Measurements from ENCODE around the gene NTRK3.

The NTRK3 gene

DNA sequence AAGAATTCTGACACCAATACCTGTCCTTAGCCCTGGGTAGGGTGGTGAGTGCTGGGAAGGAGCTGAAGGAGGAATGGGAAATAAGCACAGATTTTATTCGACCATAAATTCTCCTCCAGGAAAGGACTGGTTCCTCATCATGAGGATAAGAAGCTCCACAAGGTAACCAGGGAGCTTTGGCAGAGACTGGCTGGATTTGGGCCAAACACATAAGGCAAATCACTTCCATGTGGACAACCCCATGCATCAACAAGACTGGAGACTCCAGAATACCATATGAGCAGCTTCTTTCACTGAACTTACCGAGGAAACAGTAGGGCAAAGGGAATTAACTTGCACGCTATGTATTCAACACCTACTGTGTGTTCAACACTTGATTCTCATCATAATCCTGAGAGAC is 312.5 kb downstream of the NTRK3 start:
- CTCF ChIA-PET, result no interaction called here
- DNase-seq (ENCODE audit: extremely low spot score), result no peak
- POLR2A ChIA-PET, result no interaction called here
- TF ChIP-seq L3MBTL2 (conservative IDR thresholded peaks at IDR 0.05) (no peak), SUZ12 (IDR thresholded peaks at IDR 0.05) (no peak), ZNF384 (IDR thresholded peaks at IDR 0.05) (no peak), ARNT (IDR thresholded peaks at IDR 0.05) (no peak), CTBP1 (IDR thresholded peaks at IDR 0.05; ENCODE audit: borderline replicate concordance) (no peak), HDGF (IDR thresholded peaks at IDR 0.05; ENCODE audit: borderline replicate concordance) (no peak), FOXK2 (IDR thresholded peaks at IDR 0.05) (no peak)

DNA sequence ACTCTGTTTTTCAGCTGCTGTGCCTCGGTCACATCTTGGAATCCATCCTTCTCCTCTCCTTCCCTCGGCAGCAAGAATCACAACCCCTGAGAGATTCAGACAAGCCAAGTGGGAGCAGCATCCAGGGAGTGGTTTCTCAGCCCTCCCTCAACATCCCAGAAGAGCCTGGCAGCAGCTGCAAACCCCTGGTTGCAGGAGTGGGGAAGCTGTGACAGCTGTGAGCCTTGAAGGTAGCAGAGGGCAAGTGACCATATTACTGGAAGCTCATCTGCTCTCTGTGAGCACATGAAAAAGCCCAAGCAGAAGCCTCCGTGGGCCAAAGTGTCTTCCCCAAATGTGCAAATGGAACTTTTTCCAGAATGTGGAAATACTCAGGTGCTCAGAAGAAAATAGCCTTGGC is 312.9 kb downstream of the NTRK3 start:
- ChIA-PET POLR2A (no interaction called here), CTCF (no interaction called here)
- TF ChIP-seq SP1 (IDR thresholded peaks at IDR 0.05) (no peak), ELF4 (IDR thresholded peaks at IDR 0.05) (no peak), HDGF (IDR thresholded peaks at IDR 0.05; ENCODE audit: borderline replicate concordance) (no peak), TARDBP (IDR thresholded peaks at IDR 0.05) (no peak), NFRKB (IDR thresholded peaks at IDR 0.05) (no peak), L3MBTL2 (conservative IDR thresholded peaks at IDR 0.05) (no peak), SUZ12 (IDR thresholded peaks at IDR 0.05) (no peak), ARNT (IDR thresholded peaks at IDR 0.05) (no peak), FOXM1 (IDR thresholded peaks at IDR 0.05; ENCODE audit: borderline replicate concordance) (no peak), BHLHE40 (IDR thresholded peaks at IDR 0.05; ENCODE audit: borderline replicate concordance) (no peak)
- TF ChIP-seq, protein P1, sequence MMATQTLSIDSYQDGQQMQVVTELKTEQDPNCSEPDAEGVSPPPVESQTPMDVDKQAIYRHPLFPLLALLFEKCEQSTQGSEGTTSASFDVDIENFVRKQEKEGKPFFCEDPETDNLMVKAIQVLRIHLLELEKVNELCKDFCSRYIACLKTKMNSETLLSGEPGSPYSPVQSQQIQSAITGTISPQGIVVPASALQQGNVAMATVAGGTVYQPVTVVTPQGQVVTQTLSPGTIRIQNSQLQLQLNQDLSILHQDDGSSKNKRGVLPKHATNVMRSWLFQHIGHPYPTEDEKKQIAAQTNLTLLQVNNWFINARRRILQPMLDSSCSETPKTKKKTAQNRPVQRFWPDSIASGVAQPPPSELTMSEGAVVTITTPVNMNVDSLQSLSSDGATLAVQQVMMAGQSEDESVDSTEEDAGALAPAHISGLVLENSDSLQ (IDR thresholded peaks at IDR 0.05), result no peak
- no peak for DNase-seq (ENCODE audit: extremely low spot score)

DNA sequence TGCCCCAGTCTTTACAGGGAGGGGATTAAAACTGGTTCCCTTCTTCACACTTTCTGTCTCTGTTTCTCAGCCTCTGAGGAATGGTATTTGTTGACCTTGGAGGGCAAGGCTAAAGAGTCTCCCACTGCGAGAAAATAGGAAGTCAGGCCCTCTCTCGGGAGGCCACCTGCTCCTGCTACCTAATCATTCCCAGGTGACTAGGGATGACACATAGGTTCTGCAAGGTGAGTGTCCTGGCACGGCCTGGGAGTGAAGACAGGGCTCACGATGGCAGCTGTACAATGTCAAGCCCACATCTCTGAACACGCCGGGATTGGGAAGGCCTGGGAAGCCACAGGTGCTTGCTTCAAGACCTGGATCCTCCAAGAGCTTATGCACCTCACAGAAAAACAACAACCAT is 314.2 kb downstream of the NTRK3 start:
- ChIA-PET POLR2A (no interaction called here), CTCF (no interaction called here)
- TF ChIP-seq CTBP1 (IDR thresholded peaks at IDR 0.05; ENCODE audit: borderline replicate concordance) (no peak), ARNT (IDR thresholded peaks at IDR 0.05) (no peak)
- no peak for DNase-seq (ENCODE audit: extremely low spot score)

DNA sequence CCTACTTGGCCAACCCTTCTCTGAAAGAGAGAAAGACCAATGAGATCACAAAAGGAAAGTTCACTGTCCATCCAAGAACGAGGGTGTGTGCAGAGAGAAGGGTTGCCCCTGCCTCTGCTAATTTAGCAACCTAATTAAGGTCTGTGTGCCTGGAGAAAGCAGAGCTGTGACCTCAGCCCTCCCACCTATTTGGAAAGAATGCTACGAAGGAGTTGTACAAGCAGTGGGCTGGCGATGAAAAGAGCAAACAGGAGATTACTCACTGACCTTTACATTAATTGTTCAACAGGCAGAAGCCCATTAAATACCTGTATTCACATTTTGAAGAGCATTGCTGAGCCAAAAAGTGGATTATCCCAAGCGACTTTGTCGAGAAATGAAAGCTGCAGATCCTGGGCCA is 314.9 kb downstream of the NTRK3 start:
- TF ChIP-seq LEF1 (IDR thresholded peaks at IDR 0.05; ENCODE audit: borderline replicate concordance) (no peak), TARDBP (IDR thresholded peaks at IDR 0.05) (no peak), FOXA1 (IDR thresholded peaks at IDR 0.05) (no peak), NFRKB (IDR thresholded peaks at IDR 0.05) (no peak), L3MBTL2 (conservative IDR thresholded peaks at IDR 0.05) (no peak), ELF4 (IDR thresholded peaks at IDR 0.05) (no peak), FOXK2 (IDR thresholded peaks at IDR 0.05) (no peak), ARNT (IDR thresholded peaks at IDR 0.05) (no peak)
- TF ChIP-seq, protein P1 (IDR thresholded peaks at IDR 0.05), result no peak
- no peak for DNase-seq (ENCODE audit: extremely low spot score)
- ChIA-PET POLR2A (no interaction called here), CTCF (interaction anchor here (0.7 kb wide), 1 partner anchor 20 kb away, joined by 4 read pairs; no protein-coding TSS in a partner anchor)

DNA sequence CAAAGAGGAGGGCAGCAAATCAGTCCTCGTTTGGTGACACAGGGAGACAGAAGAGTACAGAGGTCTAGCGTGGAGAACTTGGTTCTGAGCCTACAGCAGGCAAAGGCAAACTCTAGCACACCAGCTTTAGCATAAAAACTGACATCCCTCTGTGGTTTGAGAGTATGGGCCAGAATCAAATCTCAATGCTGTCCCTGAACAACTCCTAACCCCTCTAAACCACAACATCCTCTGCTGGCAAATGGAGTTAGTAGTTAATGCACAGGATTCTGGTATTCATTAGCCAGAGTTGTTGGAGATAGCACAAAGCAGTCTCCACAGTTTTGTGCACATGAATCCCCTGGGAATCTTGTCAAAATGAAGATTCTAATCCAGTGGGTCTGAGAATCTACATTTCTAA is 315.8 kb downstream of the NTRK3 start:
- ChIA-PET CTCF (no interaction called here), POLR2A (no interaction called here)
- TF ChIP-seq ZNF384 (IDR thresholded peaks at IDR 0.05), result no peak
- TF ChIP-seq, protein P1 (IDR thresholded peaks at IDR 0.05), result no peak
- TF ChIP-seq SUZ12 (IDR thresholded peaks at IDR 0.05), result no peak
- TF ChIP-seq FOXK2 (IDR thresholded peaks at IDR 0.05), result no peak
- TF ChIP-seq FOXM1 (IDR thresholded peaks at IDR 0.05; ENCODE audit: borderline replicate concordance), result no peak
- TF ChIP-seq L3MBTL2 (conservative IDR thresholded peaks at IDR 0.05), result no peak
- TF ChIP-seq NFRKB (IDR thresholded peaks at IDR 0.05), result no peak
- TF ChIP-seq FOXA1 (IDR thresholded peaks at IDR 0.05), result no peak
- TF ChIP-seq ELF4 (IDR thresholded peaks at IDR 0.05), result no peak
- no peak for TF ChIP-seq TARDBP (IDR thresholded peaks at IDR 0.05)
- no peak for TF ChIP-seq CTBP1 (IDR thresholded peaks at IDR 0.05; ENCODE audit: borderline replicate concordance)
- no peak for TF ChIP-seq ARNT (IDR thresholded peaks at IDR 0.05)
- TF ChIP-seq LEF1 (IDR thresholded peaks at IDR 0.05; ENCODE audit: borderline replicate concordance), result no peak
- TF ChIP-seq SP1 (IDR thresholded peaks at IDR 0.05), result no peak
- no peak for TF ChIP-seq BHLHE40 (IDR thresholded peaks at IDR 0.05; ENCODE audit: borderline replicate concordance)
- no peak for TF ChIP-seq HDGF (IDR thresholded peaks at IDR 0.05; ENCODE audit: borderline replicate concordance)
- DNase-seq (ENCODE audit: extremely low spot score), result no peak

DNA sequence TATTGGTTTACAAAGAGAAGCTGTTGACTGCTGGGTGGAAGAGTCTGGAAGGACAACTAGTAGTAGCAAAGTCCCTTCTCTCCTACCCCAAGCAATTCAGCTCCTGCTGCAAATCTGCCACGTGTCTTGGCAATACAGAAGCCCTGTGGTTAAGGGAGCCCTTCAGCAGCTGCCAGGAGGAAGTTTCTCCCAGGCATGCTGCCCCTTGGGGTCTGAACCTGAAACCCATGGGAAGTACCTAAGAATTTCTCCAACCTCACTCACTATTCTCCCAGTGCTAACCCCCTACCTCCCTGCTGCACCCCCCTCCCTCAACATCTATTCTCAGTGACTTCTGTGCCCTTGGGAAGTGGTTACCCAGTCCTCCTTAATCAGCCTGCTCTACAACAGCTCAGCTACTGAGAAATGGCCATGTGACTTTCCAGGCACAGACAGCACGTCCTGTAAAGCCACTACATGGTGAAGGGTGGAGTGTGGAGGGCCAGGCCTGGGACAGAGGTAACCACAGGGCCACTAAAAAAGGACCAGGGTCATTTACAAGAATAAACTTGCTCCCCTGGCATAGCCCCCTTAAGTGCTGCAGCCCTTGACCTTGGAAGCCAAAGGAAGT is 316.6 kb downstream of the NTRK3 start:
- no peak for DNase-seq (ENCODE audit: extremely low spot score)
- TF ChIP-seq HDGF (IDR thresholded peaks at IDR 0.05; ENCODE audit: borderline replicate concordance) (no peak), SUZ12 (IDR thresholded peaks at IDR 0.05) (no peak), FOXK2 (IDR thresholded peaks at IDR 0.05) (no peak)
- CTCF ChIA-PET, result no interaction called here
- POLR2A ChIA-PET, result no interaction called here

DNA sequence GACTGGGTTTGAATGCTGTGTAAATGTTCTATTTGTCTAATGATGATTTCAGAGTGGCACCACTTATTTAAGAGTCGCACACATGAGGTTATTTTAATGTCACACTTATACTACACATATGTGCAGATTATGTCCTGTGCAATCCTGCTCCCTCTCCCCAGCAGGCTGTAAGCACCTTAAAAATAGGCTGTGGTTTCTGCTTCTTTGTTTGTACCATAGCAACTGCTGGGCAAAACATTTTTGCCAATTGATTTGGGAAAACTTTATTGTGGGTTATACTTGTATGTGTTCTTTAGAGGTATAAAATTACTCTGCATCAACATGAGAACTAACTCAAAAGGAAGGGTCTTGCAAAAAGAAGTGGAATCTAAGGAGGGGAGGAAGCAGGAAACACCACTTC is 318.5 kb downstream of the NTRK3 start:
- ChIA-PET CTCF (no interaction called here), POLR2A (no interaction called here)

More for the DNA sequence above, 318.5 kb downstream of the NTRK3 start:
- DNase-seq (ENCODE audit: extremely low spot score), result no peak
- TF ChIP-seq NFRKB (IDR thresholded peaks at IDR 0.05), result no peak
- TF ChIP-seq ZNF384 (IDR thresholded peaks at IDR 0.05), result no peak
- no peak for TF ChIP-seq FOXM1 (IDR thresholded peaks at IDR 0.05; ENCODE audit: borderline replicate concordance)
- no peak for TF ChIP-seq HDGF (IDR thresholded peaks at IDR 0.05; ENCODE audit: borderline replicate concordance)
- TF ChIP-seq FOXK2 (IDR thresholded peaks at IDR 0.05), result no peak
- TF ChIP-seq CTBP1 (IDR thresholded peaks at IDR 0.05; ENCODE audit: borderline replicate concordance), result no peak
- TF ChIP-seq ARNT (IDR thresholded peaks at IDR 0.05), result no peak
- TF ChIP-seq L3MBTL2 (conservative IDR thresholded peaks at IDR 0.05), result no peak
- TF ChIP-seq, protein P1 (IDR thresholded peaks at IDR 0.05), result no peak
- TF ChIP-seq FOXA1 (IDR thresholded peaks at IDR 0.05), result no peak
- no peak for TF ChIP-seq ELF4 (IDR thresholded peaks at IDR 0.05)
- TF ChIP-seq LEF1 (IDR thresholded peaks at IDR 0.05; ENCODE audit: borderline replicate concordance), result no peak
- TF ChIP-seq SUZ12 (IDR thresholded peaks at IDR 0.05), result no peak
- TF ChIP-seq BHLHE40 (IDR thresholded peaks at IDR 0.05; ENCODE audit: borderline replicate concordance), result no peak
- TF ChIP-seq SP1 (IDR thresholded peaks at IDR 0.05), result no peak
- no peak for TF ChIP-seq TARDBP (IDR thresholded peaks at IDR 0.05)

Measured in HEK293T (cell line).